Hepatocyte (in vitro differentiated cells): Measurements from ENCODE around the gene PNMA6F. TPM values are rescaled to one million over a fixed set of nuclear protein-coding genes. Genes with fewer than 3 reads are reported as not detected.

ENCODE experiments used
- DNase-seq: peaks from one replicate; pipeline ENCODE4 v3.0.0-alpha.2; 2016; ENCODE audit warnings: low spot score
- H2AFZ ChIP-seq: fragments of 200-600 bp; sonication (generic); 2 replicates; pipeline ENCODE4 v1.6.0; 2016; ENCODE audit warnings: antibody characterized with exemption, mild to moderate bottlenecking
- H3K27ac ChIP-seq: fragments of 200-600 bp; sonication (generic); 2 replicates; pipeline ENCODE4 v1.5.1; 2016; ENCODE audit warnings: mild to moderate bottlenecking
- H3K27me3 ChIP-seq: fragments of 200-600 bp; sonication (generic); 2 replicates; pipeline ENCODE4 v1.6.1; 2016
- H3K36me3 ChIP-seq: fragments of 200-600 bp; sonication (generic); replicated peaks from 2 replicates; pipeline ENCODE4 v1.5.1; 2016; ENCODE audit warnings: low read depth; ENCODE audit not compliant: insufficient read depth
- H3K4me1 ChIP-seq: fragments of 200-600 bp; sonication (generic); 2 replicates; pipeline ENCODE4 v1.5.1; 2016; ENCODE audit warnings: mild to moderate bottlenecking, moderate library complexity; ENCODE audit not compliant: insufficient read depth
- H3K4me2 ChIP-seq: fragments of 200-600 bp; sonication (generic); 2 replicates; pipeline ENCODE4 v1.6.0; 2016
- H3K4me3 ChIP-seq: fragments of 200-600 bp; sonication (generic); 2 replicates; pipeline ENCODE4 v1.5.1; 2016; ENCODE audit warnings: mild to moderate bottlenecking
- H3K79me2 ChIP-seq: fragments of 200-600 bp; sonication (generic); 2 replicates; pipeline ENCODE4 v1.6.0; 2017; ENCODE audit warnings: mild to moderate bottlenecking
- H3K9me2 ChIP-seq: fragments of 200-600 bp; sonication (generic); replicated peaks from 2 replicates; pipeline ENCODE4 v1.6.0; 2017; ENCODE audit warnings: mild to moderate bottlenecking; ENCODE audit not compliant: insufficient read depth
- H3K9me3 ChIP-seq: fragments of 200-600 bp; sonication (generic); 2 replicates; pipeline ENCODE4 v1.5.1; 2016; ENCODE audit warnings: low read depth, mild to moderate bottlenecking
- H4K20me1 ChIP-seq: fragments of 200-600 bp; sonication (generic); 2 replicates; pipeline ENCODE4 v1.6.0; 2016; ENCODE audit warnings: mild to moderate bottlenecking; ENCODE audit not compliant: insufficient read depth, poor library complexity, severe bottlenecking
- CTCF ChIP-seq: fragments of 200-600 bp; sonication (generic); IDR thresholded peaks from 2 replicates; pipeline ENCODE4 v1.5.1; 2016; ENCODE audit warnings: antibody characterized with exemption, mild to moderate bottlenecking; ENCODE audit not compliant: poor library complexity
- EZH2 ChIP-seq: fragments of 200-600 bp; sonication (generic); IDR thresholded peaks from 2 replicates; pipeline ENCODE4 v1.6.1; 2016; ENCODE audit warnings: antibody characterized with exemption, mild to moderate bottlenecking, borderline replicate concordance
- EZH2phosphoT487 ChIP-seq: fragments of 200-600 bp; sonication (generic); IDR thresholded peaks from one replicate; pipeline ENCODE4 v1.6.1; 2018; ENCODE audit warnings: antibody characterized with exemption, mild to moderate bottlenecking, low read depth, moderate library complexity; ENCODE audit not compliant: unreplicated experiment, severe bottlenecking
- WGBS: methylation state at CpG from one replicate; pipeline ENCODE4 v1.1.6; 2016; ENCODE audit warnings: low lambda C conversion rate; ENCODE audit errors: missing lambda C conversion rate; 5-methylcytosine and 5-hydroxymethylcytosine counted together
- polyA plus RNA-seq: library from polyadenylated mRNA; unstranded; fragments of >200 nt; fragmentation: Nextera tagmentation; extraction: Ambion mirVana; gene quantifications from 2 replicates; pipeline ENCODE4 v1.2.1, GENCODE V29; 2016
- total RNA-seq: library from RNA; depleted of rRNA; stranded (reverse); fragments of >200 nt; gene quantifications from 2 replicates; pipeline ENCODE4 v1.2.3, GENCODE V29; 2014

PNMA6F gene
- total and polyA plus RNA-seq, 2 experiments from 2014 or later = not detected

- H2AFZ ChIP-seq = no peak overlapping the region
Observed at GRCh38 chrX:153351981-153352380, 30.4 kb upstream of the PNMA6F start.

GRCh38 chrX:153349952-153350351 is 28.4 kb upstream of the PNMA6F start:
- DNase-seq = no peak
- no peak overlapping the region for H3K27ac ChIP-seq
- H3K9me2 ChIP-seq = no peaks in the 10 kb centered on the region
- H3K9me3 ChIP-seq = no peaks in the 10 kb centered on the region
- H3K79me2 ChIP-seq = no peaks in the 10 kb centered on the region
- H3K4me1 ChIP-seq = no peaks in the 10 kb centered on the region
- no peaks in the 10 kb centered on the region for H3K36me3 ChIP-seq
- TF ChIP-seq EZH2 = no peak
- no peak for TF ChIP-seq EZH2phosphoT487
- TF ChIP-seq CTCF = no peak
- no peaks in the 10 kb centered on the region for H3K27me3 ChIP-seq
- H3K4me2 ChIP-seq = no peak overlapping the region
- H3K4me3 ChIP-seq = no peak overlapping the region
- WGBS = 91% methylated on average over 5 of the region's 5 CpGs
- H2AFZ ChIP-seq = no peak overlapping the region
- H4K20me1 ChIP-seq = no peaks in the 10 kb centered on the region

More at GRCh38 chrX:153351981-153352380, 30.4 kb upstream of the PNMA6F start:
- H3K27ac ChIP-seq = no peak overlapping the region
- no peak overlapping the region for H3K4me2 ChIP-seq
- no peaks in the 10 kb centered on the region for H3K9me2 ChIP-seq
- no peaks in the 10 kb centered on the region for H4K20me1 ChIP-seq
- no peaks in the 10 kb centered on the region for H3K4me1 ChIP-seq
- no peak overlapping the region for H3K4me3 ChIP-seq
- DNase-seq = no peak
- H3K9me3 ChIP-seq = no peaks in the 10 kb centered on the region
- H3K36me3 ChIP-seq = no peaks in the 10 kb centered on the region
- TF ChIP-seq EZH2 = no peak
- no peaks in the 10 kb centered on the region for H3K79me2 ChIP-seq
- H3K27me3 ChIP-seq = no peaks in the 10 kb centered on the region
- 80% methylated on average over 8 of the region's 8 CpGs for WGBS

- TF ChIP-seq EZH2 = no peak
- H3K36me3 ChIP-seq = no peaks in the 10 kb centered on the region
- H4K20me1 ChIP-seq = no peaks in the 10 kb centered on the region
- H3K4me2 ChIP-seq = no peak overlapping the region
- H3K79me2 ChIP-seq = no peaks in the 10 kb centered on the region
- H2AFZ ChIP-seq = no peak overlapping the region
- no peak for DNase-seq
- H3K4me3 ChIP-seq = no peak overlapping the region
- no peak overlapping the region for H3K27ac ChIP-seq
- WGBS = 77% methylated on average over 8 of the region's 8 CpGs
- no peaks in the 10 kb centered on the region for H3K9me3 ChIP-seq
- H3K9me2 ChIP-seq = no peaks in the 10 kb centered on the region
- no peaks in the 10 kb centered on the region for H3K27me3 ChIP-seq
- H3K4me1 ChIP-seq = no peaks in the 10 kb centered on the region
Observed at GRCh38 chrX:153348421-153348820, 26.9 kb upstream of the PNMA6F start.

GRCh38 chrX:153347530-153347929 is 26.0 kb upstream of the PNMA6F start:
- no peak overlapping the region for H3K27ac ChIP-seq
- no peaks in the 10 kb centered on the region for H3K9me2 ChIP-seq
- no peaks in the 10 kb centered on the region for H3K36me3 ChIP-seq
- no peaks in the 10 kb centered on the region for H3K27me3 ChIP-seq
- TF ChIP-seq EZH2phosphoT487 (no peak), EZH2 (no peak), CTCF (no peak)
- no peaks in the 10 kb centered on the region for H3K9me3 ChIP-seq
- H3K4me1 ChIP-seq = no peaks in the 10 kb centered on the region
- no peak overlapping the region for H3K4me3 ChIP-seq
- no peak for DNase-seq
- H4K20me1 ChIP-seq = no peaks in the 10 kb centered on the region
- H3K4me2 ChIP-seq = no peak overlapping the region
- no peak overlapping the region for H2AFZ ChIP-seq
- WGBS = 95% methylated on average over 36 of the region's 38 CpGs
- H3K79me2 ChIP-seq = no peaks in the 10 kb centered on the region
